Non-pigmented ciliary epithelial cell (primary cell): Measurements from ENCODE around the gene ASPSCR1.
A peak's percentile ranks its signal among the peaks of the same experiment; 100 is the strongest.

Source experiments
- DNase-seq: peaks from one replicate; pipeline ENCODE4 v3.0.0-alpha.2; 2010; ENCODE audit warnings: low read depth

The ASPSCR1 gene

GRCh38 chr17:82013341-82013740, 35.9 kb downstream of the ASPSCR1 start:
- no peak for DNase-seq

DNA sequence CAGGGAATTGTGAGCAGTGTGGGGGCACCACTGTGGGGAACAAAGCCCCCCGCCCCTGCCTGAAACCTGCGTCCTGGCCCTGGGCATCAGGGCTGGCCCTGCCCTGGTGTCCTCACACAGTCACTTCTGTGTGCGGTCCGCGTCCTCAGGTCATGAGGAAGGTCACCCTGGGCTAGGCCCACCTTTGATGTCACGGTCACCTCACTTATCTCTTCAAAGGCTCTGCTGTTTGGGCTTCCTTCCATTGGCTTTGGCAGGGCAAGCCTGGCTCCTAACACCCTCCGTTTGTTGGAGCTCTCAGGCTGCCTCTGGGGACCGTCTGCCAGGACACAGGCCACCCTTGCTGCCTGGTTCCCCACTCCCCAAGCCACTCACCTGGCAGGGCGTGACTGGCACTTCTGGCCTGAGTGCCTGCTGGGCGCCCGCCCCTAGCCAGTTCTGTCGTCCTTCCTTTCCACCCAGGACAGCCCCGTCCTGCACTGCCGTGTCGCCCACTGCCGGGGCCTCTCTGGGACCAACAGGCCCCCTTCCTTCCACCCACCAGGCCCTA, 36.4 kb downstream of the ASPSCR1 start:
- DNase-seq: no peak

- no peak for DNase-seq
Observed at GRCh38 chr17:82014432-82014831, 37.0 kb downstream of the ASPSCR1 start.

GRCh38 chr17:82014971-82015310, 37.5 kb downstream of the ASPSCR1 start:
- no peak for DNase-seq

DNA sequence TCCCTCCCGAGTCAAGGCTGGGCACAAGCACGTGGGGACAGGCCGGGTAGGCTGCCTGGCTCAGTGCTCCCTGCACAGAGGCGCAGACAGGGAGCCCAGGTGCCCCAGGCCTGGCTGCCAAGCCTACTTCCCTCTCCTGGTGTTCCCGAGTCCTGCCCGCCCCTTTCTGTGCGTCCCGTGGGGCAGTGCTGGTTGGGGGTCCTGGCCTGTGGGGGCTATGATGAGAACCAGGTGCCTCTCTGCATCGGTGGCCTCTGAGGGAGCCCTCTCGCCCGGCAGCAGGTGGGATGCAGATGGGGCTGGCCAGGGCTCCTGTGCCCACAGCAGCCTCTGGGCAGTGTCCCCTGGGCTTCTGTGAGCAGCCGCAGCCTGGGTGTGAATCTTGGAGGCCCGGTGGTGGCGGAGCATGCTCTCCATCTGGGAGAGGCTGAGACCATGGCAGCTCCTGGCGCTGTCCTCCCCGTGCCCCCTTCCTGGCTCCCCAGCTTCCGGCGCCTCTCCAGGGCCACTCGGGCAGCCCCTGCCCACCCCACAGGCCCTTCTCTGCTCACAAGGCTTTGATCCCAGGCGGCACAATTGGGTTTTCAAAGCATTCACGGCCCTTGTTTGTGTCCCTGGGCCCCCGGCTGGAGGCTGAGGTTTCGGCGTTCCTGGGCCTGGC, 38.0 kb downstream of the ASPSCR1 start:
- no peak for DNase-seq

DNA sequence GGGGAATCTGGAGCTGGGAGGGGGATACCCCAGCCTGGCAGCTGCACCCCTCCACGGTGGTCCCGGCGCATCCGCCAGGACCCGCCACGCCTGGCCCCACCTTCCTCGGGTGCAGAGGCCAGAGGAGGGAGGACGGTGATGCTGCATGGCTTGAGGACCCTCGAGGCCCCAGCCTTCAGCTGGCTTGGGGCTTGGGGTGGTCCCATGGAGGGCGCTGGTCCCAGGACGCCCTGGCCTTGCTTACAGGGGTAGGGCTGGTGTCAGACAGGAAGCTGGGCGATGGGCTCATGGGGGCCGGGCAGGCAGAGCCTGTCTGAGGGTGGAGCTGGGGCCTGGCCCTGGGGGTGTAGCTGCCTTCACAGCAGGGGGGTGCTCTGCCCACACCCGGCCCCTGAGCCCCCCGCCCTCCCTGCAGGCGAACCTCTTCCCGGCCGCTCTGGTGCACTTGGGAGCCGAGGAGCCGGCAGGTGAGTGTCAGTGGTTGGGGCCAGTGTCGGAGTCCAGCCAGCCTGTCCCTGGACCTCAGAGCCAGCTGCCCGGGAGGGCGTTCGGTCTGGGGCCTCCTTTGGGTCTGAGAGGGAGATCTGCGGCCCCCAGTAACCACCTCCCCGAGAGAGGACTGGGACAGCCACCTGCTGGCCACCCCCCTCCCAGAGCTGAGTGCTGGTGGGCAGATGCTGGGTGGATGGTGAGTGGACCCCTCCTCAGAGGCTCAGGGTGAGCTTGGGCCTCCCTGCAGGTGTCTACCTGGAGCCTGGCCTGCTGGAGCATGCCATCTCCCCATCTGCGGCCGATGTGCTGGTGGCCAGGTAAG, 38.8 kb downstream of the ASPSCR1 start:
- DNase-seq: no peak

DNA sequence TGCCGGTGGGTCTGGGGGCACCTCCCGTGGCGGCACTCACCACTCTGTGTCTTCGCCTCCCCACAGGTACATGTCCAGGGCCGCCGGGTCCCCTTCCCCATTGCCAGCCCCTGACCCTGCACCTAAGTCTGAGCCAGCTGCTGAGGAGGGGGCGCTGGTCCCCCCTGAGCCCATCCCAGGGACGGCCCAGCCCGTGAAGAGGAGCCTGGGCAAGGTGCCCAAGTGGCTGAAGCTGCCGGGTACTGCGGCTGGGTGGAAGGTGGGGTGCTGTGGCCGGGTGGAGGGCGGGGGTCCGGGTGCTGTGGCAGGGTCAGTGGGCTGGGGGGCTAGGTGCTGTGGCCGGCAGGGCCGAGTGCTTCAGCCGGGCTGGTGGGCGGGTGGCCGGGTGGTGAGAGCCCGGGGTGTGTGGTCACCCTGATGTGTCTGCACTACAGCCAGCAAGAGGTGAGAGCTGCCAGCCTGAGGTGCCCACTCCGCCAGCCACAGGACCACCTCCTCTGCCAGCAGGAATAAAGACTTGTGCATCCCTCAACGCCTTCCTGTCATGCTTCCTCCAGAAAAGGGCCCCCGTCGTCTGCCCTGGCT, 39.5 kb downstream of the ASPSCR1 start:
- no peak for DNase-seq

DNA sequence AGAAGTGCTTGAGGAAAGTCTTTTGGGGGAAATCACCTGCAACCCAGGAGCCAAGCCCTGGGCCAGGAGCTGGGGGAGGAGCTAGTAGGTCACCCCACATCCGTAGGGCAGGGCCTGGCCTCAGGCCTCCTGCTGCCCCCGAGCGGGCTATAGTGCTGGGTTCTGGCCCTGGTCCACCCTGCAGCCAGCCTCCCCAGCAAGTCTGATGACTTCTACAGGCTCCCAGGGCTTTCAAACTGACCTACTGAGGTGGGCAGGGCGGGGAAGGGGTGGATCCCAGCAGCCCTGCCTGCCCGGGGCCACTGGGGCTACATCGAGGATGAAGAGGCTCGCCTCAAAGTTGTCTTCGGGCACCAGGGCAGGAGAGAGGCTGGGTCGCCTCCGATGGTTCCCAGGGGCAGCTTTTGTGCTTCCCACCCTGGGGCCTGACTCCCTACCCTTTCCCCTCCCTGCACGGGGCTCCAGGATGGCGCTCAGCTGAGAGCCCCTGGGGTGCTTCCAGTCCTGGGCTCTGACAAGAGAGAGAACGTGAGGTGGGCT, 40.3 kb downstream of the ASPSCR1 start:
- no peak for DNase-seq

- DNase-seq: no peak
Observed at GRCh38 chr17:82018152-82018988, 40.9 kb downstream of the ASPSCR1 start.

DNA sequence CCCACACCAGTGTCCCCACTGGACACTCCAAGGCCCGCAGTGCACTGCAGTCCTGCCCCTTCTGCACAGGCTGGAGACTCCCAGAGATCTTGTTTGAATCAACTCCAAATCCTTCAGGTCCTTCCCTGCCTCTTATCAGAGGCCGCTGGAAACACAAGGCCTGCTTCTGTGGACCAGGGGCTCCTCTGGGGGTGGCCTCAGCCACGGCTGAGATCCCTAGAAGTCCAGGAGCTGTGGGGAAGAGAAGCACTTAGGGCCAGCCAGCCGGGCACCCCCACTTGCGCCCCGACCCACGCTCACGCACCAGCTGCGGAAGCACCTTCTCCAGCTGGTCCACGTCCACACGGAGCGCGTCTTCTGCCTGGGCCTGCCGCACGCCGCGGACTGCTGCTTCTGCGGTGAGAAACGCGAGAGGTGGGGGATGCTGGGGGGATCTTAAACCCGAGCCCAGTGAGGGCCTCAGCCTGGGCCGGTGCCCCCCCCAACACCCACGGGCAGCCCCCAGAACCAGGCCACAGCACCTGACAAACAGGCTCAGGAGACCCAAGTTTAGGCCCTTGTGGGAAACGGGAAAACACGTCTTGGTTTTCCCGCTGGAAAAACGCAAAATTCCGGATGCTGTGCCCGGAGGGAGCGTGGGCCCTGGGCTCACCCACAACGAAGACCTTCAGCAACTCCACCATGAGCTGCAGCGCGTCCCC, 41.7 kb downstream of the ASPSCR1 start:
- no peak for DNase-seq

DNA sequence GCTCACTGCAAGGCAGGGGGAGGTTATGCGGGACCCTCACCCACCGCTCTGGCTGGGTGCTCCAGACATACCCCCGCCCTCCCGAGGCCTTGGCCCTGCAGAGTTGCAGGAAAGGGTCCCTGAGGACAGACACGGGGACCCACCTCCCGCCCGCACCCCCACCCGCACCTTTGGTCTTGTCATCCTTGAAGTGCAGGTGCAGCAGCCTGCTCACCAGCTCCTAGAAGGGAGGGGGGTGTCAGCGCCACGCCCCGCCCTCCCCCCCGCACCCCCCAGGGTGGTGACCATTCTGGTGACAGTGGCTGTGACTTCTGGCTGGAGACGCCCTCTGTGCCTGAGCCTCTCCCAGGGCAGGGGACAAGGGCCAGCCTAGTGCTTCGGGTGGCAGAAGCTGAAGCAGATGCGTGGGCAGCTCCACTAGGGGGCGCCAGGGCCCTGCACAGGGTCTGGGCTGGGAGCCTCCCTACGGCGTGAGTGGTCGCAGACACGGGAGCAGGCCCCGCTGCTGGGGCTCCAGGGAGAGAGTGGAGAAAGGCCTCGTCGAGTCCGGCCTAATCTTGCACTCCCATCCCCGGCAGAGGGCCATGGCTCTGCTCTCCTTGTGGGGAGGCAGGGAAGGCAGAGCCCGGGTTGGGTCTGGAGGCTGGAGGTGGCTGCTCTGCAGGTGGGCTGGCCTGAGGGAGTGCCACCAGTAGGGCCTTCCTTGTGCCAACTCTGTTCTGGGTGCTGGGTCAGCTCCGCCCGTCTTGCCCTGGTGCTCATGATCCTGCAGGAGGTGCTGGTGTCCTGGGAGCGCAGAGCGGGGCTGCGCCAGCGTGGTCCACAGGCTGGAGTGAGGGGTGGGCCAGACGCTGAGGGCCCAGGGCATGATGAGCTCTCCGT, 42.5 kb downstream of the ASPSCR1 start:
- DNase-seq: no peak

- DNase-seq: no peak
Observed at GRCh38 chr17:82020572-82021106, 43.2 kb downstream of the ASPSCR1 start.

GRCh38 chr17:82021107-82021899, 43.9 kb downstream of the ASPSCR1 start:
- no peak for DNase-seq

- DNase-seq: no peak
Observed at GRCh38 chr17:82021900-82022309, 44.5 kb downstream of the ASPSCR1 start.

GRCh38 chr17:82022310-82022980, 45.0 kb downstream of the ASPSCR1 start, which contains the start of gene CENPX:
CENPX (minus strand) TSS chr17:82022878; CDS start chr17:82022861, 17 bp downstream.
- DNase-seq: no peak

- DNase-seq: peak; percentile 97
Observed at GRCh38 chr17:82022981-82023446, 45.6 kb downstream of the ASPSCR1 start, which contains the start of gene LRRC45. LRRC45 (plus strand) TSS chr17:82023305; CDS start chr17:82023644, 339 bp downstream.

DNA sequence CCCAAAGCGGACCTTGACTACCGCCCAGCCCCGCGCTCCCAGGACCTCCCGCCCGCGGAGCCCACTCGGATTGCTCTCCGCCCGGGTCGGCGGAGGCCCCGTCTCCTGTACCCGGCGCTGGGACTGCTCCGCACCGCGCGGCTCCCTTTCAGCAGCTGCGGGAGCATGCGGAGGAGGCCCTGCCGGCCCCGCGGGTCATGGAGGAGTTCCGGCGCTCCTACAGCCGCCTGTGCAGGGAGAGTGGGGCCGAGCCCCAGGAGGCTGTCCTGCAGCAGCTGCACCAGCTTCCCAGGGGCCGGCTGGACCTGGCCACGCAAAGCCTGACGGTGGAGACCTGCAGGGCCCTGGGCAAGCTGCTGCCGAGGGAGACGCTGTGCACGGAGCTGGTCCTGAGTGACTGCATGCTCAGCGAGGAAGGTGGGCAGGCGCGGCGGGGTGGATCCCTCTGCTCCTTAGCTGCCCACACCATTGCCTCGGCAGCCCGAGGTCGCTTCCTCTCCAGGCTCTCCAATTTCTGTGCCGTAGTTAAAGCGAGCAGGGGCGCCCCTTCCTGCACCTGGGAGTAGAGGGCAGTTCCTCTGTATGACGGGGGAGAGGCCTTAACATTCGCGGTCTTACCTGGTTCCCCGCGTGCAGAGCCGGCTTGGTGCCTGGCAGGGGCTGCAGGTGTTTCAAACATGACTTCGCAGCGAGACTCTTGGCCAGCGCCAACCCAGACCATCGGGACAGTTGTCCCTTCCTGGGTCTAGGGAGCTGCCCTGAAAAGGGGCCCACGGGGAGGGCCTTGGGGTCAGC, 46.2 kb downstream of the ASPSCR1 start:
- no peak for DNase-seq
